ENCODE data around the gene NDUFB10.

DNA sequence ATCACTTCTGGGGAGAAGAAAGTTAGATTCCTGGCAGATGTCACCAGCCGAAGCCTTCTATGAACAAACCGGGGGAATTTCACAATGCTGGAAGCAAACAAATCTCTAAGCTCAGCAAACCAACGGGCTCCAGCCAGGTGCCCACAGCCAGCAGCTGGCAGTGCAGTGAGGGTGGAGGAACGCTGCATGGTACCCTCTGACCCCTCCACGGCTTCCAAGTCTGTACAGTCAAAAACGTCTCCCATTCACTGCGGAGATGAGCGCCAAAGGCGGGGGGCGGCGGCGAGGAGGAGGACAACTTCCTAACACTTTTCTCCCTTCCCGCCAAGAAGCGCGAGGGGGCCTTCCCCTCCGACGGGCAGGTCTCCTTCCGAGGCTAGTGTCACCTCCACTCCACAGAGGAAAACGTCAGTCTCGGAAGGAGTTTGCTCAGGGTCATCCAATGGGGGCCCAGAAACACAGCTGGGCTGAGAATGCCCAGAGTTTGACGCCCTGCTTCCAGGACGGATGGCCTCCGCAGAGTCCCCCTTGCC is 49.4 kb downstream of the NDUFB10 start:
- TF ChIP-seq, protein P1, sequence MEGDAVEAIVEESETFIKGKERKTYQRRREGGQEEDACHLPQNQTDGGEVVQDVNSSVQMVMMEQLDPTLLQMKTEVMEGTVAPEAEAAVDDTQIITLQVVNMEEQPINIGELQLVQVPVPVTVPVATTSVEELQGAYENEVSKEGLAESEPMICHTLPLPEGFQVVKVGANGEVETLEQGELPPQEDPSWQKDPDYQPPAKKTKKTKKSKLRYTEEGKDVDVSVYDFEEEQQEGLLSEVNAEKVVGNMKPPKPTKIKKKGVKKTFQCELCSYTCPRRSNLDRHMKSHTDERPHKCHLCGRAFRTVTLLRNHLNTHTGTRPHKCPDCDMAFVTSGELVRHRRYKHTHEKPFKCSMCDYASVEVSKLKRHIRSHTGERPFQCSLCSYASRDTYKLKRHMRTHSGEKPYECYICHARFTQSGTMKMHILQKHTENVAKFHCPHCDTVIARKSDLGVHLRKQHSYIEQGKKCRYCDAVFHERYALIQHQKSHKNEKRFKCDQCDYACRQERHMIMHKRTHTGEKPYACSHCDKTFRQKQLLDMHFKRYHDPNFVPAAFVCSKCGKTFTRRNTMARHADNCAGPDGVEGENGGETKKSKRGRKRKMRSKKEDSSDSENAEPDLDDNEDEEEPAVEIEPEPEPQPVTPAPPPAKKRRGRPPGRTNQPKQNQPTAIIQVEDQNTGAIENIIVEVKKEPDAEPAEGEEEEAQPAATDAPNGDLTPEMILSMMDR (IDR thresholded peaks at IDR 0.05), result no peak
- peak; percentile 57 for TF ChIP-seq POLR2A (IDR thresholded peaks at IDR 0.05)

Data from right lobe of liver (tissue), 4 donors.